ENCODE measurements around the gene UGCG. TPM values are rescaled to one million over a fixed set of nuclear protein-coding genes. Genes with fewer than 3 reads are reported as not detected.
"Not testable (repeated sequence)": the region's sequence is repeated elsewhere in the genome, so short reads cannot be mapped to it uniquely, and the experiment has no call there.

Gene UGCG
- 10 to 100 TPM in 11 of 12 donors, not detected in 1; 23.6 to 39.9 (median 33.1) TPM for polyA plus RNA-seq (ENCODE audit: insufficient read length in 12 of 12)
- long read RNA-seq, donor 1, full-length matches to known transcripts = 12 of 88 reads
- long read RNA-seq, donor 1, partial matches to known transcripts = 76 of 88 reads
- long read RNA-seq, donor 1, other reads (novel, unspliced or antisense) = 0 of 88 reads
- long read RNA-seq, donor 2, full-length matches to known transcripts = 6 of 50 reads
- long read RNA-seq, donor 2, partial matches to known transcripts = 44 of 50 reads
- long read RNA-seq, donor 2, other reads (novel, unspliced or antisense) = 0 of 50 reads
- long read RNA-seq, donor 3, full-length matches to known transcripts = 11 of 11 reads
- long read RNA-seq, donor 3, partial matches to known transcripts = 0 of 11 reads
- long read RNA-seq, donor 3, other reads (novel, unspliced or antisense) = 0 of 11 reads
- long read RNA-seq, donor 4, full-length matches to known transcripts = 1 of 1 reads
- long read RNA-seq, donor 4, partial matches to known transcripts = 0 of 1 reads
- long read RNA-seq, donor 4, other reads (novel, unspliced or antisense) = 0 of 1 reads
- long read RNA-seq, donor 5 = 0 reads
- long read RNA-seq, donor 6, full-length matches to known transcripts = 3 of 3 reads
- long read RNA-seq, donor 6, partial matches to known transcripts = 0 of 3 reads
- long read RNA-seq, donor 6, other reads (novel, unspliced or antisense) = 0 of 3 reads
- long read RNA-seq, donor 7, full-length matches to known transcripts = 4 of 4 reads
- long read RNA-seq, donor 7, partial matches to known transcripts = 0 of 4 reads
- long read RNA-seq, donor 7, other reads (novel, unspliced or antisense) = 0 of 4 reads
- long read RNA-seq, donor 8, full-length matches to known transcripts = 7 of 7 reads
- long read RNA-seq, donor 8, partial matches to known transcripts = 0 of 7 reads
- long read RNA-seq, donor 8, other reads (novel, unspliced or antisense) = 0 of 7 reads
- long read RNA-seq, donor 9, full-length matches to known transcripts = 7 of 7 reads
- long read RNA-seq, donor 9, partial matches to known transcripts = 0 of 7 reads
- long read RNA-seq, donor 9, other reads (novel, unspliced or antisense) = 0 of 7 reads
- long read RNA-seq, donor 10, full-length matches to known transcripts = 5 of 5 reads
- long read RNA-seq, donor 10, partial matches to known transcripts = 0 of 5 reads
- long read RNA-seq, donor 10, other reads (novel, unspliced or antisense) = 0 of 5 reads
- long read RNA-seq, donor 11, full-length matches to known transcripts = 10 of 10 reads
- long read RNA-seq, donor 11, partial matches to known transcripts = 0 of 10 reads
- long read RNA-seq, donor 11, other reads (novel, unspliced or antisense) = 0 of 10 reads

- DNase-seq = peak; percentile 88
These were observed at the start of gene UGCG for GRCh38 chr9:111895996-111896941. UGCG (plus strand) TSS chr9:111896814; CDS start chr9:111897216, 402 bp downstream.

DNA sequence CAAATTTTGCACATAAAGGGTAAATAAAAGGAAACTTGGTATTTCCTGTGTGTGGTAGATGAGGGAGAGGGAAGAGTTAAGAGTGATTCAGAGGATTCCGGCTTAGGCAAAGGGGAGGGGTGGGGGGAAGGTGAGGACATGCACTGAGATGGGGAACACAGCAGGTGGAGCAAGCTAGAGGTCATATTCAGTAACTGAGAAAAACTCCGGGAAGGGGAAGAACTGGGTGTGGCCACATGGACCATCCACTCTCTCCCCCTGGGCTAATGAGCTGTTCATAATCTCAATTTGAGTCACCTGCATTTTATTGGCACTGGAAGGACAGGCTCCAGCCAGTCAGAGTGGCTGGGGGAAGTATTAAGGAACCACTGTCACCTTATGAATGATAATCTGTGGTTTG is 45.1 kb upstream of the UGCG start:
- DNase-seq = no peak

GRCh38 chr9:111852291-111852690 is 44.3 kb upstream of the UGCG start:
- no peak for DNase-seq

DNA sequence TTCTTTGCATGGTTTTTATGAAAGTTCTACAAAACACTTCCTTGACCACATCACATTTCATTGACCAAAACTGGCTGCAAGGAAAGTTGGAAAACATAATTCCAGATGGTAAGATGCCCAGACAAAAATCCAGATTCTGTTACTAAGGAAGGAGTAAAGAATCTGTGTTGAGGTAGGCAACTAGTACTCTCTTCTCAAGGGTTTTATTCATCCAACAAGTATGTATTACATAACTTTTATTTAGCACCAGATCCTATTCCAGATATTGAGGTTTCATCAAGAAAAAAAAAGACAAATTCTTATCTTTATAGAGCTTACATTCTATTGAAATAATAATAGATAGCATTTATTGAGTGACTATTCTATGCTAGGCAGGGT is 43.2 kb upstream of the UGCG start:
- no peak for DNase-seq

- DNase-seq = no peak
These were observed 41.8 kb upstream of the UGCG start for GRCh38 chr9:111854799-111855198.

DNA sequence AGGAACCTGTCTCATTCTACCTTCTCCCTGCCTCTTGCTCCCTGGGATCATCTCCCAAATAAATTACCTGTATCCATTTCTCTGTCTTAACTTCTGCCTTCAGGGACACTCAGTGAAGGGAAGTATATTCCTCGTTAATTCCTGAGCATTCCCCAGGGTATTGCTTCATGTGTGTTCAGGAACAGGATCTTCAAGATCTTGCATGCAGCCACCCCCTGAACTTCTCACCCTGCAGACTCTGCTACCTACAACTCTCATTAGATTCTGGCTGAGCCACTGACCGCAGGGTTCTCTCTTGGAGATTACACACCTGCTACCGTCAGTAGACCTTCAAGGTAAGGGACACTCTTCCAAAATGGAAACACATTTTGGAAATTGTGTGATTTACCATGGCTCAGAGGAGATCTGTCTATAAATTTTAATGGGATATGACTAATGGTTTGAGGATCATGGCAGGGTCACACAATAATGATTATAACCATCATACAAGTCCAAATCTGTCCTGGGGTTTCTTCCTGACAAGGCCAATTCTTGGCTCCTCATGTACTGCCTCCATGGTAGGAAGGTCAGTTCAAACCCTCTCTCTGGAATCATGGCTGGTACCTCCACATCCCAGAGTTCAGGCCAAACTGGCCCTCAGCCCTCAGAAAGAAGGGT is 38.9 kb upstream of the UGCG start:
- no peak for DNase-seq

GRCh38 chr9:111860443-111860842 is 36.2 kb upstream of the UGCG start:
- DNase-seq = no peak

DNA sequence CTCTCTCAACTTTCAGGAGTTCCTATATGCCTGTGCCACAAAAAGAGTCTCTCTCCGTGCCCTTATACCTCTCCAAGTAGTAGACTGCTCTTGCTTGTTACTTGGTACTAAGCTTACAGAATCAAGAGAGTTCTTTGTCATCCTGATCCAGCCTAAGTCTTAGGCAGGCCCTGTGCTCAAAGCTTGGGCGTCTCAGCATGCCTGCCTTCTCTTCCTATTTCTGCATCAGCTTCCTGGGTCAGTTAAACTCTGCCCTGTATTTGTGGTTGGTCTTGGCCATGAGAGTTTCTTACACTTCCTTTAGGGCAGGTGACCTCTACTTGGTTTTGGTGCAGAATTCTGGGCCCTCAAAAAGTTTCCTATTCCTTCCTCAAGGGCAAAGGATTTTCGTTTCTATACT is 33.0 kb upstream of the UGCG start:
- DNase-seq = no peak

GRCh38 chr9:111866976-111867375 is 29.6 kb upstream of the UGCG start:
- DNase-seq = no peak

DNA sequence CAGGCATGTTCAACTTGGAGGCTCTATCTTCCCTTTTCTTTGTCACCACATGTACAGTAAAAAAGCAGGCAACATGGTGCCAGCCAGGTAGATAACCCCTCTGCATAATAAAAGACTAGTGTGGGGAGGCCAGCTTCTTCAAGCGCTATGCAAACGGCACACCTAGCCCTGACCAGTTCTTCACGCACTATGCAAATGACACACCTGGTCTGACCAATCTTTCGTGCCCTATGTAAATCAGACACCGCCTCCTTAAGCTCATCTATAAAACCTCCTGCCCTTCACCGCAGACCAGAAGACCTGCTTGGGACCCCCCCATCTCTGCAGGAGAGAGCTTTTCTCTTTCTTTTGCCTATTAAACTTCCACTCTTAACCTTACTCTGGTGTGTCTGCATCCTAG is 28.1 kb upstream of the UGCG start:
- DNase-seq = no peak

DNA sequence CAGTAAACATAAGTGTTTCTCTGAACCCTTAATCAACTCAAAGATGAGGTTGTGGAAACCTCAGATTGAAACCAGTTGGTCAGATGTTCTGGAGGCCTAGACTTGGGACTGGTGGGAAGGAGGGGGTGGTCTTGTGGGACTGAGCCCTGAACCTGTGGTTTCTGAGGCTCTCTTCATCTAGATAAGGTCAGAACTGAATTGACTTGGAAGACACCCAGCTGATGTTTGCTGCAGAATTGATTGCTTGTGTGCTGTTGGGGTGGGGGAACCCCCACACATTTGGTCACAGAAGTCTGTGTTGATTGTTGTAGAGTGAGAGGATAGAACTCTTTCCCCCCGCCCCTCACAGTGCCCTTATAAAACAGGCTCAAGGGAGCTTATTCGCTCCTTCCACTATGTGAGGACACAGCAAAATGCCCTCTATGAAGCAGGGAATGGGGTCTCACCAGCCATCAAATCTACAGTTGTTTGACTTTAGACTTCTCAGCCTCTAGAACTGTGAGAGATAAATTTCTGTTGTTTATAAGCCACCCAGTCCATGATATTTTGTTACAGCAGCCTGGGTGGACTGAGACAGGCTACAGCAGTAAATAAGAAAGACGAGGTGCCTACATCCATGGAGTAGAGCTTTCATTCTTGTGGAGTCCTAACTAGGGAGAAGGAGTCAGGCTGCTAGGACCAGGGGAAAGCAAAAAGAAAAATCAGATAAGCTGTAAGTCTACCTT is 25.7 kb upstream of the UGCG start:
- DNase-seq = no peak

DNA sequence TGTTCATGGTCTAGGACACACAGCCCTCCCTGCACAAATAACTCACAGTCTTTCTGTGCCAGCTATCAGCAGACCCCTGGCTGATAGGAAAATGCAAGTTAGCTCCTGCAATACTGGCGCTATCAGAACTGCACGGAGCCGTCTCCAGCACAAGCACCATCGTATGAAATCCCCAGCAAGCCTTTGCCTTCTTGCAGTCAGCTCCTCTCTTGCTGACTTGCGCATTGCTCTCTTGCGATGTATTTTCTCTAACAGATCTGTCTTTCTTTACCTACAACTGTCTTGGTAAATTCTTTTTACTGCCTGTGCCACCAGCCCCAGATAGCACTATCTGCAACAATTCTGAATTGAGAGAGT is 25.1 kb upstream of the UGCG start:
- DNase-seq = no peak

DNA sequence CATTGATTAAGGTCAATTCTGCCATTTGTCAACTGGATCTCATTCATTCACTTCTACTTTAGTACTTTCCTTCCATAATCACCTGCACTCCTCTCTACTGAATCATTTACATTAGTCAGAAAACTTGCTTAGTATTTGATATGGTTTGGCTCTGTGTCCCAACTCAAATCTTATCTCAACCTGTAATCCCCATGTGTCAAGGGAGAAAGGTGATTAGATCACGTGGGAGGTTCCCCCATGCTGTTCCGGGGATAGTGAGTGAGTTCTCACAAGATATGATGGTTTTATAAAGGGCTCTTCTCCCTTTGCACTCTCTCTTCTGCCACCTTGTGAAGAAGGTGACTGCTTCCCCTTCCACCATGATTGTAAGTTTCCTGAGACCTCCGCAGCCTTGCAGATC is 23.7 kb upstream of the UGCG start:
- no peak for DNase-seq

DNA sequence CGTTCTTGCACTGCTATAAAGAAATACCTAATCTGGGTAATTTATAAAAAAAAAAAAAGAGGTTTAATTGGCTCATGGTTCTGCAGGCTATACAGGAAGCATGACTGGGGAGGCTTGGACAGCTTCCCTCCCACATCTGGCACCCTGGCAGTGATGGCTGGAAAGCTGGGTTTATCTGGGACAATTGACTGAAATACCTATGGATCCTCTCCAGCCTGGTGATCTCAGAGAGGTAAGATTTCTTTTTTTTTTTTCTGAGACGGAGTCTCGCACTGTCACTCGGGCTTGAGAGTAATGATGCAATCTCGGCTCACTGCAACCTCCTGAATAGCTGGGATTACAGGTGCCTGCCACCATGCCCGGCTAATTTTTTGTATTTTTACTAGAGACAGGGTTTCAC is 22.7 kb upstream of the UGCG start:
- no peak for DNase-seq

DNA sequence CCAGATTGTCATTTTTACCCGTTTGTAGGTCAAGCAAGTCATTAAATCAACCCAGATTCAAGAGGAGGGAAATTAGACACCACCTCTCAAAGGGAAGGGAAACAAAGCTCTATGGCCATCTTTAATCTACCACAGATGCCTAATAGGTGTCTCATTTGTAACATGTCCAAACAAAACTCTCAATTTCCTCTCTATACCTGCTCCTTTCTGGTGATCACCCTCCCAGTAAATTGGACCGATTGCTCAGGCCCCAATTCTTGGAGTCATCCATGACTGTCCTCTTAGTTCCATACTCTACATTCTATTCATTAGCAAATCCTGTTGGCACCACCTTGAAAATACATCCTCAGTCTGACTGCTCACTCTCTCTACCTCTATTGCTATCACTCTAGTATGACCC is 22.1 kb upstream of the UGCG start:
- DNase-seq = no peak

GRCh38 chr9:111875291-111875690 is 21.3 kb upstream of the UGCG start:
- DNase-seq = not testable (repeated sequence)

DNA sequence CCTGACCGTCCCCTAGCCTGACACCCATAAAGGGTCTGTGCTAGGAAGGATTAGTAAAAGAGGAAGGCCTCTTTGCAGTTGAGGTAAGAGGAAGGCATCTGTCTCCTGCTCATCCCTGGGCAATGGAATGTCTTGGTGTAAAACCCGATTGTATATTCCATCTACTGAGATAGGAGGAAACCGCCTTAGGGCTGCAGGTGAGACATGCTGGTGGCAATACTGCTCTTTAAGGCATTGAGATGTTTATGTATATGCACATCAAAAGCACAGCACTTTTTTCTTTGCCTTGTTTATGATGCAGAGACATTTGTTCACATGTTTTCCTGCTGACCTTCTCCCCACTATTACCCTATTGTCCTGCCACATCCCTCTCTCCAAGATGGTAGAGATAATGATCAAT is 20.9 kb upstream of the UGCG start:
- DNase-seq = not testable (repeated sequence)

DNA sequence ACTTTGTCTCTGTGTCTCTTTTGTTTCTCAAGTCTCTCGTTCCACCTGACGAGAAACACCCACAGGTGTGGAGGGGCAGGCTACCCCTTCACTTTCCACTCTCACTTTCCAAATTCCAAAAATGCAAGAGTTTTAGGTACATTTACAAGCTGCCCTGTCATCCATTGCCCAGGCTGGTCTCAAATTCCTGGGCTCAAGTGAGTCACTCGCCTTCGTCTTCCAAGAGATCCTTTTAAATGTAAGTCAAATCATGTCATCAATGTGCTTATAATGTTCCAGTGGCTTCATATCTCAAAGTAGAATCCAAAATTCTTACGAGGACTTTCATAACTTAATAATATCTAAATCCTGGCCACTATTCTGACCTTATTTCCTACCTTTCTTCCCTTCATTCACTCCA is 20.4 kb upstream of the UGCG start:
- no peak for DNase-seq

GRCh38 chr9:111877420-111877819 is 19.2 kb upstream of the UGCG start:
- no peak for DNase-seq

DNA sequence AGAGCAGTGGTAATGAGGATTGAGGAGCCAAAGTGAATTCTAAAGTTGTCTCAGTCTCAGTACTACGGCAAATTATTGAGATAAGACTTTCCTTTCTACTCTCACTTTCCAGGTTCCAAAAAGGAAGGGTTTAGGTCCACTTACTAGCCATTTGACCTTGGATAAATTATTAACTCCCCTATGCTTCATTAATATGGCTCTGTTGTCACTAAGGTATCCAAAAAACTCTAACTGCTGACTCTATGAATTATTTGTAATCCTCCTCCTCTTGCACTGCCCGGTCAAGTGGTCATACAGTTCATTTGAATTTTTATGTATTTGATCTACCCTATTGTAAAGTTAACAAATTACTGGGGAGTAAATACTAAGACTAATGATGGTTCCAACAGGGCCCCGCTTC is 17.7 kb upstream of the UGCG start:
- no peak for DNase-seq
